Inferior parietal cortex (tissue), 1 donor: Measurements from ENCODE around the gene CEBPZOS.
"Not testable (repeated sequence)": the region's sequence is repeated elsewhere in the genome, so short reads cannot be mapped to it uniquely, and the experiment has no call there.

Experiments
- DNase-seq: peaks from one replicate; pipeline ENCODE4 v3.0.0-alpha.2; 2016; ENCODE audit errors: extremely low spot score

The CEBPZOS gene

GRCh38 chr2:37191253-37191652 is 5.0 kb upstream of the CEBPZOS start:
- no peak for DNase-seq

DNA sequence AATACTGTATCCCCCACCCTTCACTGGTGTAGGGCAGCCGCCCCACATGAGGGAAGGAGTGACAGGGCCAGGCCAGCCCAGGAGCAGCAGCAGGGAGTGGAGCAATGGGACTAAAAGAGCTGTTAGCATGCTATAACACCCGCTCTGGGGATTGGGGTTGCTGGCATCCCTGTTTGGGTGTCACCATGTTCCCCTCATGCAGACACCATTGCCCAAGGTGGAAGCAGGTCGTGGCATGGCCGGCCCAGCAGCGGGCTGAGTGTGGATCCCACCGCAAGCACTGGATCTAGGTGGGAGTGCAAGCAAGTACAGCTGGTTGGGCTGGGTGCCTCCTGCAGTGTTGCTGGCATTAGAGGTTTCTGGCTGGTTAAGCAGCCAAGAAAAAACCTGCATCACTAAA is 4.5 kb upstream of the CEBPZOS start:
- DNase-seq, result no peak

- DNase-seq, result no peak
Measured at GRCh38 chr2:37192551-37192950, 3.7 kb upstream of the CEBPZOS start.

DNA sequence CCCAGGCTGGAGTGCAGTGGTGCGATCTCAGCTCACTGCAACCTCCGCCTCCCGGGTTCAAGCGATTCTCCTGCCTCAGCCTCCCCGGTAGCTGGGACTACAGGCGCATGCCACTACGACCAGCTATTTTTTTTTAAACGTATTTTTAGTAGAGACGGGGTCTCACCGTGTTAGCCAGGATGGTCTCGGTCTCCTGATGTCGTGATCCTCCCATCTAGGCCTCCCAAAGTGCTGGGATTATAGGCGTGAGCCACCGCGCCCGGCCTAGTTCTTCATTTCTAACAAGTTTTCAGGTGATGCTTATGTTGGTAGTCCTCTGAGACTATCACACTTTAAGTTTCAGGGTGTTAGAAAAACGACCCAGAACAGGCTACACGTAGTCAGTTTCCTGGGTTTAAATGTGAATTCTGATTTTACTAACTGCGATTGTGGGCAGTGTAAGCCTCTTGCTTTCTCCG is 405 bp upstream of the CEBPZOS start:
- DNase-seq, result not testable (repeated sequence)

DNA sequence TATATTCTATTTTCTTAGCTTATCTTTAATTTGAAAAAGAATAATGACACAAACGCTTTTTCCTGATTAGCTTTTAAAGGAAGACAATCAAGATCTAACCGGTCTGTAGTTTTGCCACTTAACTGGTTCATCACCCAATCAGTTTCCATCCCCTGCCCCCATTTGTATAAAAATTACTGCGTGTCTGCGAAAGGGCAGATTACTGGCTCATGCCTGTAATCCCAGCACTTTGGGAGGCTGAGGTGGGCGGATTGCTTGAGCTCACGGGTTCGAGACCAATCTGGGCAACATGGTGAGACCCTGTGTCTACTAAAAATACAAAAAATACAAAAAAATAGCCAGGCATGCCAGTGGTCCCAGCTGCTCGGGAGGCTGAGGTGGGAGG is 2.4 kb downstream of the CEBPZOS start:
- DNase-seq, result no peak

- DNase-seq, result no peak
Measured at GRCh38 chr2:37201208-37201607, 4.9 kb downstream of the CEBPZOS start.

DNA sequence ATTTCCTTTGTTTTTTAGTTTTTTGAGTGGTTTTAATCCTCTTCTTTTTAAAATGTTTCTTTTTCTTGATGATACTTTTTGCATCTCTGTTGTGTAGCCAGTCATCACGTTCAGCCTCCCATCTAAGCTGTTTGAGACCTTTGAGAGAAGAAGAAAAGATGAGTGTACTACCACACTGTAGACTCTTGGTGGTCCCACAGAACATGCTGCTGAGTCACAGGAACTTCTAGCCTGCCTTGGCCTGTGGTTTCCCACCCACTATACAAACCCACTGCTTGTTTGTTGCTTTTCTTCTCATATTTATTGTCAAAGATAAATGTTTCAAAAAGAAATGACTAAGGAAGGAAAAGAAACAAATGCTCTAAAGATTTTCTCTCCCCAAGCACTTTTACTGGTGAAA is 5.5 kb downstream of the CEBPZOS start:
- no peak for DNase-seq

- no peak for DNase-seq
Measured at GRCh38 chr2:37203708-37204107, 7.4 kb downstream of the CEBPZOS start.

DNA sequence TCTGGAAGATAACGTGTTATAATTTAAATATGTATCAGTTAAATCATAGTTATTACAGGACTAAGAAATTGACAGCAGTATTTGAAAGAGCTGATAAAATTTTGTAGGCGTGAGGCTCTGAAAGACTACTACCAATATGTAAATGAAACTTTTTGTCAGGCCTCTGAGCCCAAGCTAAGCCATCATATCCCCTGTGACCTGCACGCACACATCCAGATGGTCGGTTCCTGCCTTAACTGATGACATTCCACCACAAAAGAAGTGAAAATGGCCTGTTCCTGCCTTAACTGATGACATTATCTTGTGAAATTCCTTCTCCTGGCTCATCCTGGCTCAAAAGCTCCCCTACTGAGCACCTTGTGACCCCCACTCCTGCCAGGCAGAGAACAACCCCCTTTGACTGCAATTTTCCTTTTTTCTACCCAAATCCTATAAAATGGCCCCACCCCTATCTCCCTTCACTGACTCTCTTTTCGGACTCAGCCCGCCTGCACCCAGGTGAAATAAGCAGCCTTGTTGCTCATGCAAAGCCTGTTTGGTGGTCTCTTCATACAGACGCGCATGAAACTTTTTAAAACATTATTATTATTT is 8.9 kb downstream of the CEBPZOS start:
- not testable (repeated sequence) for DNase-seq

- DNase-seq, result no peak
Measured at GRCh38 chr2:37205689-37206341, 9.5 kb downstream of the CEBPZOS start.

GRCh38 chr2:37206760-37207159 is 10.5 kb downstream of the CEBPZOS start:
- DNase-seq, result not testable (repeated sequence)

DNA sequence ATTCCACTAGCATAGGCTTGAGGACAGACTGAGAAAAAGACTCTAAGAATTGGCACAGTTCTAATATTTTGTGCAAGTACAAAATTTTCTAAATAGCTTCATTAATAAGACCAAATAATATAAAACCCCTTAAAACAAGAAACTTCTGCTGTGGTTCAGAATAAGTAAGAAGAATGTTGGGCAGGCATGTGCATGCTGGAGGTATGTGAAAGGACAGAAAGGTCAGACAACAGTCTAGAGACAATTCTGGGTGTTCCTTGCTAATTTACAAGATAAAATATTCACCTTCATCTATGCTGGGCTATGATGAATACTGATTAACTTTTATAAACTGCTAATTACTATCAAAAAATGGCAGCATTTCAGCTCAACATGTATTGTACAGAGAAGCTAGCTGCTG is 14.9 kb downstream of the CEBPZOS start:
- DNase-seq, result no peak

DNA sequence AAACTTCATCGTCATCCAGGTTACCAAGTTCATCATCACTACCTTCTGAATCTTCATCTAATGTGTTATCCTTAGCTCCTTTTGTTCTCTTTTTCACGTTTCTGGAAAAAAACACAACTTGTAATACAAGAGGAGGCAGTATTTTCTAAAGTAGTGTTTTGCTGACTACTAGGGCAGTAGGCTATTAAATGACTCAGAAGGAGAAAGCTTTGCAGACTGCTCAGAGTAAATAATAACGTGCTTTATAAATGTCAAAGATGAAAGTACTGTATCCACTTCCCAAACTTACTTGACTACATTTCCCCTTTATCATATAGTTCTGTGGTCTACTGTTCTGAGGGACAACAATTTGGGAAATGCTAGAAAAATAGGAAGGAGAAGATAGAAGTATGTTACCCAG is 15.6 kb downstream of the CEBPZOS start:
- no peak for DNase-seq

- no peak for DNase-seq
Measured at GRCh38 chr2:37215250-37215649, 19.0 kb downstream of the CEBPZOS start.

GRCh38 chr2:37219046-37219445 is 22.8 kb downstream of the CEBPZOS start:
- DNase-seq, result no peak

DNA sequence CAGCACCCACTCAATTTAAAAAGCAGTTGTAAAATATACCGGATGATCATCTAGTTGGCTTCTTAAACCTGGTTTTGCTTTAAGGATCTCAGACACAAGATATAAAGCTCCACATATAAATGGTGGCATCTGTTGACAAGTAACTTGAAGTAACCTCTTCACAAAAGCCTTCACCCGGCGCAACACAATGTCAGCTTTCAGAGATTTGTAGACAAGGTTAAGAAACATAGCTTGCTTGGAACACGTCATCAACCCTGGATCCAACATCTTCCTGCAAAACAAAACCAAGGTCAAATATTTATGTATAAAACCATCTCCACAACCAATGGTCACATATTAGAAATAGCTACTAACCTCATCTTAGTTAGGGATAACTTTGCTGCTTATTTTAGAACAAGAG is 26.8 kb downstream of the CEBPZOS start:
- no peak for DNase-seq

DNA sequence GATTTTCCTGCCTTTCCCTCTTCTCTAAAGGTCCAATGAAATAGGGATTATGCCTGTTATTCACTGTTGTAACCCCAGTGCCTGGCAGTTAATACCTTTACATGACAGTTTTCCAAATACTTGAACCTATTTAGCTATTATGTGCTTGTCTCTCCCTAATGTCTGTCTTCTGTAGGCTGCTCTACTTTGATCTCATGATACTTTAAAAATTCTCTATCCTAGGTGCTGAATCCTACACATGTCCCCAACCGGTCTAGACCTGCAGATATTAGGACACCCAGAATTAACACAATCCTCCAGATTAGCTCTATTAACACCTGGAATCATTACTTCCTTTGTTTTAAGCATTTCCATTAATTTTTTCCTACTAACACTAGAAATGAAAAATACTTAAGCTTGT is 27.8 kb downstream of the CEBPZOS start:
- DNase-seq, result no peak

DNA sequence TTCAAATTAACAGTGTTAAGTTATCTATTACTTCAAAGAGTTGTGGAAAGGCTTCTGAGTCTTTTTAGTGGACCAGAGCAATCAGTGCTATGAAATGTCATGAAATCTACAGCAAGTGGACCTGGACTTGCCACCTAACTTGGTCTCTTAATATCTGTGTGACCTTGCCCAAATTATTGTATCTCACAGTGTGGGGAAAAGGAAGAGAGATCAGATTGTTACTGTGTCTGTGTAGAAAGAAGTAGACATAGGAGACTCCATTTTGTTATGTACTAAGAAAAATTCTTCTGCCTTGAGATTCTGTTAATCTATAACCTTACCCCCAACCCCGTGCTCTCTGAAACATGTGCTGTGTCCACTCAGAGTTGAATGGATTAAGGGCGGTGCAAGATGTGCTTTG is 28.8 kb downstream of the CEBPZOS start:
- not testable (repeated sequence) for DNase-seq

- DNase-seq, result no peak
Measured at GRCh38 chr2:37226863-37227262, 30.6 kb downstream of the CEBPZOS start.

GRCh38 chr2:37228788-37229187 is 32.5 kb downstream of the CEBPZOS start:
- no peak for DNase-seq

- no peak for DNase-seq
Measured at GRCh38 chr2:37230581-37230980, 34.3 kb downstream of the CEBPZOS start.

GRCh38 chr2:37231241-37232130 is 35.2 kb downstream of the CEBPZOS start, which contains the start of the genes CEBPZ and NDUFAF7:
Gene CEBPZ, minus strand, starts transcription at chr2:37231596. Its CDS starts 29 bp downstream, at chr2:37231567.
Gene NDUFAF7, plus strand, starts transcription at chr2:37231658. Its CDS starts 48 bp downstream, at chr2:37231706.
- peak; percentile 97 for DNase-seq
